ENCODE data around the gene MAP2.

GRCh38 chr2:209431701-209432100 is 7.9 kb downstream of the MAP2 start:
- TF ChIP-seq POLR2A (IDR thresholded peaks at IDR 0.05) (no peak), CTCF (IDR thresholded peaks at IDR 0.05) (no peak)

Data from ovary (tissue), 3 donors.